IPS DF 6.9 (cell line): Measurements from ENCODE around the gene SNX6.
"Not testable (repeated sequence)": the region's sequence is repeated elsewhere in the genome, so short reads cannot be mapped to it uniquely, and the experiment has no call there.

Source experiments
- DNase-seq: peaks from one replicate; pipeline ENCODE4 v3.0.0-alpha.2; 2013; ENCODE audit warnings: low read depth, low spot score
- H3K27ac ChIP-seq: one replicate; pipeline ENCODE4 v1.5.1; 2013; ENCODE audit warnings: low read length, control low read depth
- H3K27me3 ChIP-seq: 2 replicates; pipeline ENCODE4 v1.6.1; 2013; ENCODE audit warnings: mild to moderate bottlenecking, low read length; ENCODE audit not compliant: control insufficient read depth, insufficient read depth
- H3K36me3 ChIP-seq: 2 replicates; pipeline ENCODE4 v1.6.1; 2013; ENCODE audit warnings: low read length; ENCODE audit not compliant: control insufficient read depth, insufficient read depth
- H3K4me1 ChIP-seq: 2 replicates; pipeline ENCODE4 v1.6.1; 2013; ENCODE audit warnings: low read length; ENCODE audit not compliant: control insufficient read depth, insufficient read depth
- H3K4me3 ChIP-seq: 2 replicates; pipeline ENCODE4 v1.5.1; 2013; ENCODE audit warnings: mild to moderate bottlenecking, low read length
- H3K9me3 ChIP-seq: 2 replicates; pipeline ENCODE4 v1.6.1; 2013; ENCODE audit warnings: low read length, inconsistent platforms; ENCODE audit not compliant: control insufficient read depth, insufficient read depth
- WGBS: extraction: QIAGEN DNeasy Blood & Tissue Kit; methylation state at CpG from one replicate; pipeline ENCODE4 v1.1.7; 2013; ENCODE audit warnings: mixed read lengths, missing lambda C conversion rate; ENCODE audit not compliant: insufficient read length, insufficient coverage; 5-methylcytosine and 5-hydroxymethylcytosine counted together

SNX6 gene

GRCh38 chr14:34634360-34634771 lies 4.4 kb upstream of the SNX6 start:
- not testable (repeated sequence) for H3K4me3 ChIP-seq, H3K4me1 ChIP-seq, H3K27me3 ChIP-seq, H3K9me3 ChIP-seq, DNase-seq, H3K27ac ChIP-seq, H3K36me3 ChIP-seq
- no CpG with 5 or more reads among the region's 9 CpGs for WGBS

GRCh38 chr14:34633742-34634141 lies 3.8 kb upstream of the SNX6 start:
- no CpG with 5 or more reads among the region's 1 CpG for WGBS
- no peaks in the 10 kb centered on the region for H3K36me3 ChIP-seq
- H3K9me3 ChIP-seq, result no peaks in the 10 kb centered on the region
- no peak overlapping the region for H3K4me3 ChIP-seq
- no peaks in the 10 kb centered on the region for H3K27me3 ChIP-seq
- no peak overlapping the region for H3K27ac ChIP-seq
- no peak for DNase-seq
- no peaks in the 10 kb centered on the region for H3K4me1 ChIP-seq

- no peak for DNase-seq
- no peak overlapping the region for H3K4me3 ChIP-seq
- no peaks in the 10 kb centered on the region for H3K27me3 ChIP-seq
- no peaks in the 10 kb centered on the region for H3K36me3 ChIP-seq
- no CpG with 5 or more reads among the region's 5 CpGs for WGBS
- no peaks in the 10 kb centered on the region for H3K4me1 ChIP-seq
- H3K27ac ChIP-seq, result no peak overlapping the region
- H3K9me3 ChIP-seq, result no peaks in the 10 kb centered on the region
These were observed 2.5 kb upstream of the SNX6 start for GRCh38 chr14:34632411-34632978.

GRCh38 chr14:34629344-34629656 lies 648 bp downstream of the SNX6 start:
- DNase-seq, result no peak
- Histone ChIP-seq H3K27me3 (no peaks in the 10 kb centered on the region), H3K4me1 (no peaks in the 10 kb centered on the region), H3K9me3 (no peaks in the 10 kb centered on the region), H3K4me3 (peak overlapping the region; percentile 59), H3K27ac (no peak overlapping the region), H3K36me3 (no peaks in the 10 kb centered on the region)
- no CpG with 5 or more reads among the region's 13 CpGs for WGBS

GRCh38 chr14:34628681-34629135 lies 1.2 kb downstream of the SNX6 start:
- Histone ChIP-seq H3K4me1 (no peaks in the 10 kb centered on the region), H3K36me3 (no peaks in the 10 kb centered on the region), H3K4me3 (no peak overlapping the region), H3K27me3 (no peaks in the 10 kb centered on the region), H3K9me3 (no peaks in the 10 kb centered on the region), H3K27ac (no peak overlapping the region)
- 100% methylated on average over 1 of the region's 5 CpGs for WGBS
- no peak for DNase-seq

GRCh38 chr14:34623506-34623905 lies 6.4 kb downstream of the SNX6 start:
- no CpG with 5 or more reads among the region's 3 CpGs for WGBS
- no peak for DNase-seq

GRCh38 chr14:34620839-34621238 lies 9.1 kb downstream of the SNX6 start:
- no peak for DNase-seq
- Histone ChIP-seq H3K4me3 (no peak overlapping the region), H3K4me1 (no peaks in the 10 kb centered on the region), H3K27me3 (no peaks in the 10 kb centered on the region), H3K27ac (no peak overlapping the region), H3K36me3 (no peaks in the 10 kb centered on the region; the same call in 1 of the 2 replicates), H3K9me3 (no peaks in the 10 kb centered on the region)
- no CpG with 5 or more reads among the region's 3 CpGs for WGBS

More at GRCh38 chr14:34623506-34623905, 6.4 kb downstream of the SNX6 start:
- Histone ChIP-seq H3K27ac (no peak overlapping the region), H3K9me3 (no peaks in the 10 kb centered on the region), H3K27me3 (no peaks in the 10 kb centered on the region), H3K36me3 (no peaks in the 10 kb centered on the region; the same call in 1 of the 2 replicates), H3K4me1 (no peaks in the 10 kb centered on the region), H3K4me3 (no peak overlapping the region)

- WGBS, result no CpG with 5 or more reads among the region's 2 CpGs
- DNase-seq, result no peak
- H3K9me3 ChIP-seq, result no peaks in the 10 kb centered on the region
- H3K27ac ChIP-seq, result no peak overlapping the region
- H3K4me3 ChIP-seq, result no peak overlapping the region
- H3K36me3 ChIP-seq, result no peaks in the 10 kb centered on the region; the same call in 1 of the 2 replicates
- no peaks in the 10 kb centered on the region for H3K27me3 ChIP-seq
- no peaks in the 10 kb centered on the region for H3K4me1 ChIP-seq
These were observed 9.8 kb downstream of the SNX6 start for GRCh38 chr14:34620115-34620514.

- H3K36me3 ChIP-seq, result no peaks in the 10 kb centered on the region; the same call in 1 of the 2 replicates
- no peak overlapping the region for H3K4me3 ChIP-seq
- WGBS, result no CpG with 5 or more reads among the region's 3 CpGs
- H3K27me3 ChIP-seq, result no peaks in the 10 kb centered on the region
- H3K9me3 ChIP-seq, result no peaks in the 10 kb centered on the region
- DNase-seq, result no peak
- no peaks in the 10 kb centered on the region for H3K4me1 ChIP-seq
- H3K27ac ChIP-seq, result no peak overlapping the region
These were observed 10.5 kb downstream of the SNX6 start for GRCh38 chr14:34619471-34619870.

GRCh38 chr14:34616360-34616759 lies 13.6 kb downstream of the SNX6 start:
- WGBS, result no CpG with 5 or more reads among the region's 6 CpGs

GRCh38 chr14:34615507-34615906 lies 14.4 kb downstream of the SNX6 start:
- no CpG with 5 or more reads among the region's 6 CpGs for WGBS
- DNase-seq, result no peak
- H3K36me3 ChIP-seq, result peaks cover 2% of the 10 kb centered on the region; the same call in 1 of the 2 replicates

More at GRCh38 chr14:34616360-34616759, 13.6 kb downstream of the SNX6 start:
- Histone ChIP-seq H3K27ac (no peak overlapping the region), H3K27me3 (no peaks in the 10 kb centered on the region), H3K4me1 (no peaks in the 10 kb centered on the region), H3K9me3 (no peaks in the 10 kb centered on the region), H3K4me3 (no peak overlapping the region), H3K36me3 (peaks cover 2% of the 10 kb centered on the region; the same call in 1 of the 2 replicates)
- no peak for DNase-seq

More at GRCh38 chr14:34615507-34615906, 14.4 kb downstream of the SNX6 start:
- H3K27me3 ChIP-seq, result no peaks in the 10 kb centered on the region
- H3K27ac ChIP-seq, result no peak overlapping the region
- no peaks in the 10 kb centered on the region for H3K4me1 ChIP-seq
- no peak overlapping the region for H3K4me3 ChIP-seq
- no peaks in the 10 kb centered on the region for H3K9me3 ChIP-seq
